Right hindlimb (tissue), 1 donor: ENCODE results near the gene TECRL.

Experiments
- DNase-seq: peaks from one replicate; pipeline ENCODE4 v3.0.0-alpha.2; 2018

TECRL gene

GRCh38 chr4:64326507-64326906 lies 82.7 kb downstream of the TECRL start:
- DNase-seq = no peak

GRCh38 chr4:64306255-64306565 lies 103.0 kb downstream of the TECRL start:
- no peak for DNase-seq

GRCh38 chr4:64305565-64306254 lies 103.5 kb downstream of the TECRL start:
- DNase-seq = no peak

GRCh38 chr4:64272432-64272831 lies 136.8 kb downstream of the TECRL start:
- DNase-seq = no peak

- no peak for DNase-seq
Measured at GRCh38 chr4:64271601-64272081, 137.6 kb downstream of the TECRL start.

GRCh38 chr4:64266669-64267068 lies 142.6 kb downstream of the TECRL start:
- DNase-seq = no peak

GRCh38 chr4:64266263-64266662 lies 143.0 kb downstream of the TECRL start:
- no peak for DNase-seq

- no peak for DNase-seq
Measured at GRCh38 chr4:64251781-64252180, 157.5 kb downstream of the TECRL start.

- no peak for DNase-seq
Measured at GRCh38 chr4:64250488-64250887, 158.8 kb downstream of the TECRL start.

- no peak for DNase-seq
Measured at GRCh38 chr4:64250061-64250460, 159.2 kb downstream of the TECRL start.

- no peak for DNase-seq
Measured at GRCh38 chr4:64248186-64248585, 161.1 kb downstream of the TECRL start.

- no peak for DNase-seq
Measured at GRCh38 chr4:64230709-64231310, 178.4 kb downstream of the TECRL start.
